H1 (cell line): ENCODE measurements around the gene TNFRSF13B. TPM values are rescaled to one million over a fixed set of nuclear protein-coding genes. Genes with fewer than 3 reads are reported as not detected.

Experiments used
- SP4 ChIP-seq: IDR thresholded peaks from 2 replicates; pipeline ENCODE4 v1.6.1; 2012; ENCODE audit warnings: low read length, inconsistent platforms
- TCF12 ChIP-seq: IDR thresholded peaks from 2 replicates; pipeline ENCODE4 v1.6.1; 2011; ENCODE audit warnings: low read depth, mild to moderate bottlenecking, low read length
- YY1 ChIP-seq: IDR thresholded peaks from 2 replicates; pipeline ENCODE4 v1.6.1; 2011; ENCODE audit warnings: low read depth, mild to moderate bottlenecking, low read length
- polyA plus RNA-seq, 7 experiments: library from polyadenylated mRNA; depleted of rRNA in 3 of 7; stranded (reverse) in 5 of 7; unstranded in 2 of 7; fragments of >200 nt in 5 of 7; fragments of 200-250 nt in 2 of 7; gene quantifications; 1 replicate in 5 of 7; 2 replicates in 1 of 7; 4 replicates in 1 of 7; pipeline versions ENCODE4 v1.2.1 to v1.2.3, GENCODE V29; 2011 to 2013; ENCODE audit warnings: missing spikeins in 2 of 7, mixed read lengths in 2 of 7
- total RNA-seq: library from RNA; stranded (reverse); fragmentation: NEBNext Ultra II Directional; extraction: Animal tissue kit (Norgen Biotek cat#: 25700); gene quantifications from 2 replicates; pipeline ENCODE4 v1.2.1, GENCODE V29; 2021
- TF ChIP-seq, protein P1 (sequence below): fragments of 300-600 bp; sonication (generic); IDR thresholded peaks from 2 replicates; pipeline ENCODE4 v1.7.1; 2012; ENCODE audit warnings: low read length, moderate library complexity, mild to moderate bottlenecking, inconsistent platforms; ENCODE audit not compliant: insufficient replicate concordance

The TNFRSF13B gene
- total and polyA plus RNA-seq, 2 of the 8 experiments (the other 6 are each of a cell fraction or from before 2014, with no cell fraction given): not detected

DNA sequence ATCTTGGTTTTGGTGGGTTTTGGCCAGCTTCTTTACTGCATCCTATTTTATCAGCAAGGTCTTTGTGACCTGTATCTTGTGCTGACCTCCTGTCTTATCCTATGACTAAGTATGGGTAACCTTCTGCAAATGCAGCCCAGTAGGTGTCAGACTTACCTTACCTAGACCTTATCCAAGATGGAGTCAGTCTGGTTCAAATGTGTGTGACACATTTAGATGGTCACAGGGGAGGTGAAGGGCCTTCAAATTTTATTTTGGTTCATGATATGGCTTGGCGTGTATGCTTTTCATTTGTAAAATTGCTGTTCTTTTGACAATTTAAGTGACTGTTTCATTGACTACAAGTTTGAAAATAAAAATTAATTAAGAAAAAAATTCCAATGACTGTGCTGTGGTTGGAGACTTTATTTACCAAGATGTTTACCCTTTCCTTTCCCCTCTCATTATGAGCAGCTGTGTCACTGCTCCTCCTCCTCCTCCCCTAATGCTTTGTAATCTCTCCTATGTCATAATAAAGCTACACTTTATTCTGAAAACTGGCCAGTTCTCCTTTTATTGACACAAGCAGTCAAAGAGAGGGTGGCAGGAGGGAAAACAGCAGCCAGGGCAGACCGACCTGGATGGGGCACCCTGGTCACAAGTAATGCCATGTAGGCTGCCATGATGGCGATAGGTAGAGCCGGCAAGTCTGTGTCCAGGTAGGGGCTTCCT lies 49.4 kb downstream of the TNFRSF13B start (continued):
- TF ChIP-seq, protein P1, sequence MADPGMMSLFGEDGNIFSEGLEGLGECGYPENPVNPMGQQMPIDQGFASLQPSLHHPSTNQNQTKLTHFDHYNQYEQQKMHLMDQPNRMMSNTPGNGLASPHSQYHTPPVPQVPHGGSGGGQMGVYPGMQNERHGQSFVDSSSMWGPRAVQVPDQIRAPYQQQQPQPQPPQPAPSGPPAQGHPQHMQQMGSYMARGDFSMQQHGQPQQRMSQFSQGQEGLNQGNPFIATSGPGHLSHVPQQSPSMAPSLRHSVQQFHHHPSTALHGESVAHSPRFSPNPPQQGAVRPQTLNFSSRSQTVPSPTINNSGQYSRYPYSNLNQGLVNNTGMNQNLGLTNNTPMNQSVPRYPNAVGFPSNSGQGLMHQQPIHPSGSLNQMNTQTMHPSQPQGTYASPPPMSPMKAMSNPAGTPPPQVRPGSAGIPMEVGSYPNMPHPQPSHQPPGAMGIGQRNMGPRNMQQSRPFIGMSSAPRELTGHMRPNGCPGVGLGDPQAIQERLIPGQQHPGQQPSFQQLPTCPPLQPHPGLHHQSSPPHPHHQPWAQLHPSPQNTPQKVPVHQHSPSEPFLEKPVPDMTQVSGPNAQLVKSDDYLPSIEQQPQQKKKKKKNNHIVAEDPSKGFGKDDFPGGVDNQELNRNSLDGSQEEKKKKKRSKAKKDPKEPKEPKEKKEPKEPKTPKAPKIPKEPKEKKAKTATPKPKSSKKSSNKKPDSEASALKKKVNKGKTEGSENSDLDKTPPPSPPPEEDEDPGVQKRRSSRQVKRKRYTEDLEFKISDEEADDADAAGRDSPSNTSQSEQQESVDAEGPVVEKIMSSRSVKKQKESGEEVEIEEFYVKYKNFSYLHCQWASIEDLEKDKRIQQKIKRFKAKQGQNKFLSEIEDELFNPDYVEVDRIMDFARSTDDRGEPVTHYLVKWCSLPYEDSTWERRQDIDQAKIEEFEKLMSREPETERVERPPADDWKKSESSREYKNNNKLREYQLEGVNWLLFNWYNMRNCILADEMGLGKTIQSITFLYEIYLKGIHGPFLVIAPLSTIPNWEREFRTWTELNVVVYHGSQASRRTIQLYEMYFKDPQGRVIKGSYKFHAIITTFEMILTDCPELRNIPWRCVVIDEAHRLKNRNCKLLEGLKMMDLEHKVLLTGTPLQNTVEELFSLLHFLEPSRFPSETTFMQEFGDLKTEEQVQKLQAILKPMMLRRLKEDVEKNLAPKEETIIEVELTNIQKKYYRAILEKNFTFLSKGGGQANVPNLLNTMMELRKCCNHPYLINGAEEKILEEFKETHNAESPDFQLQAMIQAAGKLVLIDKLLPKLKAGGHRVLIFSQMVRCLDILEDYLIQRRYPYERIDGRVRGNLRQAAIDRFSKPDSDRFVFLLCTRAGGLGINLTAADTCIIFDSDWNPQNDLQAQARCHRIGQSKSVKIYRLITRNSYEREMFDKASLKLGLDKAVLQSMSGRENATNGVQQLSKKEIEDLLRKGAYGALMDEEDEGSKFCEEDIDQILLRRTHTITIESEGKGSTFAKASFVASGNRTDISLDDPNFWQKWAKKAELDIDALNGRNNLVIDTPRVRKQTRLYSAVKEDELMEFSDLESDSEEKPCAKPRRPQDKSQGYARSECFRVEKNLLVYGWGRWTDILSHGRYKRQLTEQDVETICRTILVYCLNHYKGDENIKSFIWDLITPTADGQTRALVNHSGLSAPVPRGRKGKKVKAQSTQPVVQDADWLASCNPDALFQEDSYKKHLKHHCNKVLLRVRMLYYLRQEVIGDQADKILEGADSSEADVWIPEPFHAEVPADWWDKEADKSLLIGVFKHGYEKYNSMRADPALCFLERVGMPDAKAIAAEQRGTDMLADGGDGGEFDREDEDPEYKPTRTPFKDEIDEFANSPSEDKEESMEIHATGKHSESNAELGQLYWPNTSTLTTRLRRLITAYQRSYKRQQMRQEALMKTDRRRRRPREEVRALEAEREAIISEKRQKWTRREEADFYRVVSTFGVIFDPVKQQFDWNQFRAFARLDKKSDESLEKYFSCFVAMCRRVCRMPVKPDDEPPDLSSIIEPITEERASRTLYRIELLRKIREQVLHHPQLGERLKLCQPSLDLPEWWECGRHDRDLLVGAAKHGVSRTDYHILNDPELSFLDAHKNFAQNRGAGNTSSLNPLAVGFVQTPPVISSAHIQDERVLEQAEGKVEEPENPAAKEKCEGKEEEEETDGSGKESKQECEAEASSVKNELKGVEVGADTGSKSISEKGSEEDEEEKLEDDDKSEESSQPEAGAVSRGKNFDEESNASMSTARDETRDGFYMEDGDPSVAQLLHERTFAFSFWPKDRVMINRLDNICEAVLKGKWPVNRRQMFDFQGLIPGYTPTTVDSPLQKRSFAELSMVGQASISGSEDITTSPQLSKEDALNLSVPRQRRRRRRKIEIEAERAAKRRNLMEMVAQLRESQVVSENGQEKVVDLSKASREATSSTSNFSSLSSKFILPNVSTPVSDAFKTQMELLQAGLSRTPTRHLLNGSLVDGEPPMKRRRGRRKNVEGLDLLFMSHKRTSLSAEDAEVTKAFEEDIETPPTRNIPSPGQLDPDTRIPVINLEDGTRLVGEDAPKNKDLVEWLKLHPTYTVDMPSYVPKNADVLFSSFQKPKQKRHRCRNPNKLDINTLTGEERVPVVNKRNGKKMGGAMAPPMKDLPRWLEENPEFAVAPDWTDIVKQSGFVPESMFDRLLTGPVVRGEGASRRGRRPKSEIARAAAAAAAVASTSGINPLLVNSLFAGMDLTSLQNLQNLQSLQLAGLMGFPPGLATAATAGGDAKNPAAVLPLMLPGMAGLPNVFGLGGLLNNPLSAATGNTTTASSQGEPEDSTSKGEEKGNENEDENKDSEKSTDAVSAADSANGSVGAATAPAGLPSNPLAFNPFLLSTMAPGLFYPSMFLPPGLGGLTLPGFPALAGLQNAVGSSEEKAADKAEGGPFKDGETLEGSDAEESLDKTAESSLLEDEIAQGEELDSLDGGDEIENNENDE: no peak
- TF ChIP-seq TCF12: no peak
- TF ChIP-seq YY1: 0 out of 2 replicates have a peak, but pooled peaks have one; percentile 52
- TF ChIP-seq SP4: no peak
